Dermis microvascular lymphatic vessel endothelial cell (primary cell): Measurements from ENCODE around the gene SERPINA3. TPM values are rescaled to one million over a fixed set of nuclear protein-coding genes. Genes with fewer than 3 reads are reported as not detected.

ENCODE experiments used
- DNase-seq, 2 donors: peaks; one replicate each; pipeline versions ENCODE4 v3.0.0 to v3.0.0-alpha.2; 2010; ENCODE audit warnings: low read depth in 2 of 2
- total RNA-seq: library from RNA; depleted of rRNA; stranded (reverse); fragments of >200 nt; gene quantifications from 2 replicates; pipeline ENCODE4 v1.2.1, GENCODE V29; 2014

The SERPINA3 gene
- total RNA-seq, 1 donor from 2014 or later = under 0.01 TPM

- no peak for DNase-seq
These were observed 38.9 kb downstream of the SERPINA3 start for GRCh38 chr14:94650806-94651805.

GRCh38 chr14:94653321-94653720, 41.1 kb downstream of the SERPINA3 start:
- DNase-seq = no peak

GRCh38 chr14:94654071-94654861, 42.1 kb downstream of the SERPINA3 start:
- no peak for DNase-seq

GRCh38 chr14:94655169-94655710, 43.0 kb downstream of the SERPINA3 start:
- DNase-seq = no peak

GRCh38 chr14:94656043-94656442, 43.9 kb downstream of the SERPINA3 start:
- no peak for DNase-seq

GRCh38 chr14:94659256-94659655, 47.1 kb downstream of the SERPINA3 start:
- DNase-seq = no peak

- DNase-seq = no peak
These were observed 47.7 kb downstream of the SERPINA3 start for GRCh38 chr14:94659901-94660300.

GRCh38 chr14:94660306-94660946, 48.2 kb downstream of the SERPINA3 start:
- DNase-seq = no peak

GRCh38 chr14:94663538-94663937, 51.3 kb downstream of the SERPINA3 start:
- DNase-seq = no peak

GRCh38 chr14:94663965-94664704, 51.9 kb downstream of the SERPINA3 start:
- peak in 1 of 2 donors; percentile 70 for DNase-seq

GRCh38 chr14:94665121-94665520, 52.9 kb downstream of the SERPINA3 start:
- no peak for DNase-seq

GRCh38 chr14:94665544-94665943, 53.4 kb downstream of the SERPINA3 start:
- DNase-seq = no peak

- DNase-seq = no peak
These were observed 58.6 kb downstream of the SERPINA3 start for GRCh38 chr14:94670692-94671285.

- no peak for DNase-seq
These were observed 59.8 kb downstream of the SERPINA3 start for GRCh38 chr14:94671870-94672444.

- DNase-seq = no peak
These were observed 60.9 kb downstream of the SERPINA3 start for GRCh38 chr14:94673071-94673470.

Other genes with a start within 250 kb of the SERPINA3 start
- not detected in 2 replicates for gene SERPINA2, start 245.7 kb upstream of the SERPINA3 start, total RNA-seq
- gene SERPINA1, start 223.8 kb upstream of the SERPINA3 start, total RNA-seq = not detected in 2 replicates
- not detected in 2 replicates for gene SERPINA11, start 159.6 kb upstream of the SERPINA3 start, total RNA-seq
- not detected in 2 replicates for gene SERPINA9, start 136.2 kb upstream of the SERPINA3 start, total RNA-seq
- not detected in 2 replicates for gene SERPINA12, start 102.9 kb upstream of the SERPINA3 start, total RNA-seq
- gene SERPINA4, start 50.9 kb upstream of the SERPINA3 start, total RNA-seq = not detected in 2 replicates
- gene SERPINA5, start 31.0 kb upstream of the SERPINA3 start, total RNA-seq = 0.26 and 0.38 TPM in 2 replicates
- gene GSC, start 157.7 kb downstream of the SERPINA3 start, total RNA-seq = not detected in 2 replicates